Omental fat pad (tissue), 4 donors: ENCODE results near the gene TMEM175. TPM values are rescaled to one million over a fixed set of nuclear protein-coding genes. Genes with fewer than 3 reads are reported as not detected.

Source experiments
- ATAC-seq: fragments of 150-250 bp; one replicate; pipeline ENCODE4 v1.9.1; 2016; ENCODE audit warnings: mild to moderate bottlenecking, moderate library complexity; ENCODE audit not compliant: low FRiP score
- DNase-seq: peaks from one replicate; pipeline ENCODE4 v3.0.0-alpha.2; 2019; ENCODE audit warnings: low spot score
- total RNA-seq, 4 donors: library from RNA; depleted of rRNA; stranded (reverse); fragments of >200 nt; gene quantifications; one replicate each; pipeline ENCODE4 v1.1.0, GENCODE V29; 2016
- TF ChIP-seq, protein P1 (sequence below), 3 donors: fragments of 450-650 bp; IDR thresholded peaks; one replicate each; pipeline ENCODE4 v1.5.1; 2016 to 2017; ENCODE audit warnings: antibody characterized with exemption in 3 of 3, mild to moderate bottlenecking in 3 of 3, moderate library complexity in 2 of 3

The TMEM175 gene
- total RNA-seq, 4 donors from 2014 or later = 21.9 to 35.3 (median 23.1) TPM

GRCh38 chr4:951594-952468 lies 19.6 kb downstream of the TMEM175 start:
- TF ChIP-seq, protein P1, sequence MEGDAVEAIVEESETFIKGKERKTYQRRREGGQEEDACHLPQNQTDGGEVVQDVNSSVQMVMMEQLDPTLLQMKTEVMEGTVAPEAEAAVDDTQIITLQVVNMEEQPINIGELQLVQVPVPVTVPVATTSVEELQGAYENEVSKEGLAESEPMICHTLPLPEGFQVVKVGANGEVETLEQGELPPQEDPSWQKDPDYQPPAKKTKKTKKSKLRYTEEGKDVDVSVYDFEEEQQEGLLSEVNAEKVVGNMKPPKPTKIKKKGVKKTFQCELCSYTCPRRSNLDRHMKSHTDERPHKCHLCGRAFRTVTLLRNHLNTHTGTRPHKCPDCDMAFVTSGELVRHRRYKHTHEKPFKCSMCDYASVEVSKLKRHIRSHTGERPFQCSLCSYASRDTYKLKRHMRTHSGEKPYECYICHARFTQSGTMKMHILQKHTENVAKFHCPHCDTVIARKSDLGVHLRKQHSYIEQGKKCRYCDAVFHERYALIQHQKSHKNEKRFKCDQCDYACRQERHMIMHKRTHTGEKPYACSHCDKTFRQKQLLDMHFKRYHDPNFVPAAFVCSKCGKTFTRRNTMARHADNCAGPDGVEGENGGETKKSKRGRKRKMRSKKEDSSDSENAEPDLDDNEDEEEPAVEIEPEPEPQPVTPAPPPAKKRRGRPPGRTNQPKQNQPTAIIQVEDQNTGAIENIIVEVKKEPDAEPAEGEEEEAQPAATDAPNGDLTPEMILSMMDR (IDR thresholded peaks at IDR 0.05) = no peak
- DNase-seq (no peak), ATAC-seq (no peak)

- ATAC-seq = no peak
- DNase-seq = no peak
- TF ChIP-seq, protein P1 (IDR thresholded peaks at IDR 0.05) = no peak
Measured at GRCh38 chr4:952881-953573, 20.8 kb downstream of the TMEM175 start.

DNA sequence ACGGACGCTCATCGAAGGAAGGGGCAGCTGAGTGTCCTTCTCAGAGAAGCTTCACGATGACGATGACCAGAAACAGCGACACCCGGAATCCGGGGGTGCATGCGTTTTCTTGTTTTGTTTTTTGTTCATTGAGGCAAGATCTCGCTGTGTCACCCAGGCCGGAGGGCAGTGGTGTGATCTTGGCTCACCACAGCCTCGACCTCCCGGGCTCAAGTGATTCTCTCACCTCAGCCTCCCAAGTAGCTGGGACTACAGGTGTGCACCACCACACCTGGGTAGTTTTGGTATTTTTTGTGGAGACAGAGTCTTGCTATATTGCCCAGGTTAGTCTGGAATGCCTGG lies 21.3 kb downstream of the TMEM175 start:
- TF ChIP-seq, protein P1 (IDR thresholded peaks at IDR 0.05) = no peak
- DNase-seq = no peak
- no peak for ATAC-seq

DNA sequence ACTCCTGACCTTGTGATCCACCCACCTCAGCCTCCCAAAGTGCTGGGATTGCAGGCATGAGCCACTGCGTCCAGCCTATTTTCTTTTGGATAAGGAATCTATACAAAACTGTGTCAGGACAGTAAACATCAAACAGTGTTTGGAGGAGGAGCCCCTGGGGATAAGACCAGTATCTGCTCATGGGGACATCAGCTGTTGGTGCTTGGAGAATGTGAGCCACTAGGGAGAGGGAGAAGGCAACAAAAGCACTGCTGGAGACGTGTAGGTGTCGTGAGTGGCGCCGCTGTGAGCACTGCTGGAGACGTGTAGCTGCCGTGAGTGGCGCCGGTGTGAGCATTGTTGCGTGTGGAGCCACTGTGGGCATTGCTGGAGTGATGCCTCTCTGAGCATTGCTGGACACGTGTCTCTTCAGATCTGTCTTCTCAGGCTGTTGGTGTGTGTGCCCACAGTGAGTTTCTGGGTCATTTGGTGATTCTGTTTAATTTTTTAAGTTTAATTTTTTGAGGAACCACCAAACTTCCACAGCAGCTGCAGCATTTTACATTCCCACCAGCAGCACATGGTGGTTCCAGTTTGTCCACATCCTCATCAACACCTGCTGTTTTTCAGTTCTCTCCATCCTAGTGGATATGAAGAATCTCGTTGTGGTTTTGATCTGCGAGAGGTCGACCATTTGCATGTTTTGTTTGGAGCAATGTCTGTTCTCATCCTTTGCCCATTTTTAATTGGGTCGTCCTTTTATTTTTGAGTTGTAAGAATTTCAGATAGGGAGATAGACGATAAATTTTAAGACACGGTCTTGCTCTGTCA lies 22.2 kb downstream of the TMEM175 start:
- DNase-seq (no peak), ATAC-seq (no peak)
- TF ChIP-seq, protein P1 (IDR thresholded peaks at IDR 0.05) = no peak

- TF ChIP-seq, protein P1 (IDR thresholded peaks at IDR 0.05) = no peak
- DNase-seq = no peak
- ATAC-seq = no peak
Measured at GRCh38 chr4:955161-955921, 23.1 kb downstream of the TMEM175 start.

- DNase-seq = no peak
- ATAC-seq = no peak
- TF ChIP-seq, protein P1 (IDR thresholded peaks at IDR 0.05) = no peak
Measured at GRCh38 chr4:955931-956381, 23.7 kb downstream of the TMEM175 start.
